Brain microvascular endothelial cell (primary cell): ENCODE measurements around the gene ELP4.

Experiments used
- DNase-seq: peaks from one replicate; pipeline ENCODE4 v3.0.0-alpha.2; 2020
- H3K27ac ChIP-seq: fragments of 250-450 bp; sonication (Bioruptor Pico); 2 replicates; pipeline ENCODE4 v1.5.1; 2020; ENCODE audit warnings: mild to moderate bottlenecking, moderate library complexity
- H3K27me3 ChIP-seq: fragments of 250-450 bp; sonication (Bioruptor Pico); replicated peaks from 2 replicates; pipeline ENCODE4 v1.5.1; 2020; ENCODE audit warnings: mild to moderate bottlenecking
- H3K36me3 ChIP-seq: fragments of 250-450 bp; sonication (Bioruptor Pico); replicated peaks from 2 replicates; pipeline ENCODE4 v1.5.1; 2020; ENCODE audit warnings: mild to moderate bottlenecking
- H3K4me3 ChIP-seq: 2 replicates; pipeline ENCODE4 v1.5.1; 2011; ENCODE audit warnings: low read depth, mild to moderate bottlenecking, control low read depth, low read length, moderate library complexity
- CTCF ChIP-seq: IDR thresholded peaks from 2 replicates; pipeline ENCODE4 v1.5.1; 2011; ENCODE audit warnings: low read depth, mild to moderate bottlenecking, moderate library complexity, low read length, control low read depth, inconsistent platforms; ENCODE audit errors: missing control alignments
- in situ Hi-C: cut with HindIII; loops from 2 replicates; pipeline ENCODE4 v1.10.0; 2017; ENCODE audit warnings: low sequenced_read_pairs, low pct_ligation_motif_present

ELP4 gene

GRCh38 chr11:31747581-31747980, 238.0 kb downstream of the ELP4 start:
- H3K36me3 ChIP-seq = no peaks in the 10 kb centered on the region
- H3K27me3 ChIP-seq = no peaks in the 10 kb centered on the region
- TF ChIP-seq CTCF = no peak
- H3K4me3 ChIP-seq = no peak overlapping the region
- no peak overlapping the region for H3K27ac ChIP-seq
- in situ Hi-C loops = no loop called here
- DNase-seq = no peak

GRCh38 chr11:31757260-31757835, 247.8 kb downstream of the ELP4 start:
- Histone ChIP-seq H3K27ac (no peak overlapping the region), H3K36me3 (no peaks in the 10 kb centered on the region), H3K27me3 (no peaks in the 10 kb centered on the region), H3K4me3 (no peak overlapping the region)
- no peak for TF ChIP-seq CTCF
- in situ Hi-C loops = no loop called here
- DNase-seq = no peak

GRCh38 chr11:31761636-31762035, 252.1 kb downstream of the ELP4 start:
- no peaks in the 10 kb centered on the region for H3K27me3 ChIP-seq
- no peak for TF ChIP-seq CTCF
- no peaks in the 10 kb centered on the region for H3K36me3 ChIP-seq
- H3K4me3 ChIP-seq = no peak overlapping the region
- in situ Hi-C loops = no loop called here
- DNase-seq = no peak
- no peak overlapping the region for H3K27ac ChIP-seq

- H3K27me3 ChIP-seq = no peaks in the 10 kb centered on the region
- in situ Hi-C loops = no loop called here
Observed at GRCh38 chr11:31763296-31763695, 253.7 kb downstream of the ELP4 start.

GRCh38 chr11:31764261-31764660, 254.7 kb downstream of the ELP4 start:
- Histone ChIP-seq H3K27me3 (no peaks in the 10 kb centered on the region), H3K36me3 (no peaks in the 10 kb centered on the region), H3K4me3 (no peak overlapping the region), H3K27ac (no peak overlapping the region)
- no peak for TF ChIP-seq CTCF
- in situ Hi-C loops = no loop called here
- DNase-seq = no peak

More at GRCh38 chr11:31763296-31763695, 253.7 kb downstream of the ELP4 start:
- no peak for TF ChIP-seq CTCF
- H3K27ac ChIP-seq = no peak overlapping the region
- no peak overlapping the region for H3K4me3 ChIP-seq
- DNase-seq = no peak
- no peaks in the 10 kb centered on the region for H3K36me3 ChIP-seq

GRCh38 chr11:31764766-31765165, 255.2 kb downstream of the ELP4 start:
- TF ChIP-seq CTCF = no peak
- DNase-seq = no peak
- H3K36me3 ChIP-seq = no peaks in the 10 kb centered on the region
- in situ Hi-C loops = no loop called here
- H3K27ac ChIP-seq = no peak overlapping the region
- no peak overlapping the region for H3K4me3 ChIP-seq
- H3K27me3 ChIP-seq = no peaks in the 10 kb centered on the region
